CD4-positive, alpha-beta T cell treated with Interleukin-4 for 4 hours (primary cell): Measurements from ENCODE around the gene RAI1.
A peak's percentile ranks its signal among the peaks of the same experiment; 100 is the strongest.

Experiments
- DNase-seq: peaks from one replicate; pipeline ENCODE4 v3.0.0-alpha.2; 2020

The RAI1 gene

DNA sequence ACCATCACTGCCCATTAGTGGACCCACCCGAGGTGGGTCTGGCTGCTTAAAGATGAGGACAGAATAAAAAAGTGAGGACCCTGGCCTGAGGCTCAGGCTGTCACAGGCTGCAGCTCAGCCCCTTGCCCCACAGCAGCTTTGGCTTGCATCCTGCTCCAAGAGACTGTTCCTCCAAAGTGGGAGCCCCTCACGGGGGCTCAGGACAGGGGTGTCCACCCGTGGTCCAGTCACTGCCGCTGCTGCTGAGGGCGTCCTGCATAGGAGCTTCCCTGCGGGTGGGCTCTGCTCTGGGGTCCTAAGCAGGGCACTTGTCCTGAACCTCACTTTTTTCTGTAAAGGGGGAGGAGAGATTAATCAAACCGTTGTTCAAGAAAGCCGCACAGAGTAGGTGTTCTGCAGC lies 107.7 kb downstream of the RAI1 start:
- no peak for DNase-seq

DNA sequence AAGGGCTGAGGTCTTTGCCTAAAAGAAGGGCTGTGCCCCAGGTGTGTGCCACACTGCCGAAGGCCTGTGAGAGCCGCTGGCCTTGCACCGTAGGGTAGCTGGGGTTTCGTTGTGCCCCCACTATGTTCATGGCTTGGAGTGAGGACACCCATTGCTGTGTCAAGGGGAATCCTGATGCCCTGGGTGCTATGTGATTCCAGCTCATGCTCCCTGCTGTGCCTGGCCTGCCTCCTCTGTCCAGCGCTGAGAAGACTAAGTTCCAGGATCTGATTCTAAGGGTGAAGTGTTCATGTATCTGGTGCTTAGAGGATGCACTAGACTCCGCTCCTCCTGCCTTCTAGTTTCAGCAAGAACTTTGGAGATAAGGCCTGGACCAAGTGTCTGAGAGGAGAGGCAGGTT lies 108.2 kb downstream of the RAI1 start:
- DNase-seq = no peak

DNA sequence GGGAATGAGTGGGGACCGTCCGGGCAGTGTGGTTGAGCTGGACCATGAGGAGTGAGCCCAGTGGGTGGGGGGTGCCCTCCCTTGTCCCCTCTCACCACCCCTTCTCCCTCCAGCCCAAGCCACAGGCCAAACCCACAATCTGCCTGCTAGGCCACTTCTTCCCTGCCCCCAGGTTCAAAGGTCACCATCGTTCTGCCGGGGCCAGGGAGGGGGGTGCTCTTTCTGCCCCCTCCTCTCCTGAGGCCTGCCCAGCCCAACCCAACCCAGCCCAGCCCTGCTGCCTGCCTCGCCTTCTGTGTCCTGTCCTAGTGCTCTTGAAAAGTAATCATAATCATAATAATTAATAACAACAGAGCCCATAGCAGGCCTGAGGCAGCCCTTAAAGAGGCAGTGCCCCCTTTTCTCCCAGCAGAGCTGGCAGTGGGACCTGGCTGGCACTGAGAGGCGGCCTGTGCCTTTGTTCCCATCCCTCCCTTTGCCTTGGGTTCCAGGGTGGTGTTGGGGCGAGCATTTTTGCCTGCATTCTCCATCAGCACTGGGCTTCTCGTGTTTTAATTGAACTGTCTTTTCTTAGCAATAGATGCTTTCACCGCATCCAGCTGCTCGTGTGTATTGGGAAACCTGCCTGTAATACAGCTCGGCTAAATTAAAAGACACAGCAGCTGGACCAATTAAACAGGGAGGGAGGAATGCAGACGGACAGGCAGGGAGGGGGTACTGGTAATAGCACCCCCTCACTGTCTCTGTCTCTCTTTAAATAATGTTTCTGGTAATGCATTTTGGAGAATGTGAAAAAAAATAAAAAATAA lies 108.8 kb downstream of the RAI1 start:
- no peak for DNase-seq

DNA sequence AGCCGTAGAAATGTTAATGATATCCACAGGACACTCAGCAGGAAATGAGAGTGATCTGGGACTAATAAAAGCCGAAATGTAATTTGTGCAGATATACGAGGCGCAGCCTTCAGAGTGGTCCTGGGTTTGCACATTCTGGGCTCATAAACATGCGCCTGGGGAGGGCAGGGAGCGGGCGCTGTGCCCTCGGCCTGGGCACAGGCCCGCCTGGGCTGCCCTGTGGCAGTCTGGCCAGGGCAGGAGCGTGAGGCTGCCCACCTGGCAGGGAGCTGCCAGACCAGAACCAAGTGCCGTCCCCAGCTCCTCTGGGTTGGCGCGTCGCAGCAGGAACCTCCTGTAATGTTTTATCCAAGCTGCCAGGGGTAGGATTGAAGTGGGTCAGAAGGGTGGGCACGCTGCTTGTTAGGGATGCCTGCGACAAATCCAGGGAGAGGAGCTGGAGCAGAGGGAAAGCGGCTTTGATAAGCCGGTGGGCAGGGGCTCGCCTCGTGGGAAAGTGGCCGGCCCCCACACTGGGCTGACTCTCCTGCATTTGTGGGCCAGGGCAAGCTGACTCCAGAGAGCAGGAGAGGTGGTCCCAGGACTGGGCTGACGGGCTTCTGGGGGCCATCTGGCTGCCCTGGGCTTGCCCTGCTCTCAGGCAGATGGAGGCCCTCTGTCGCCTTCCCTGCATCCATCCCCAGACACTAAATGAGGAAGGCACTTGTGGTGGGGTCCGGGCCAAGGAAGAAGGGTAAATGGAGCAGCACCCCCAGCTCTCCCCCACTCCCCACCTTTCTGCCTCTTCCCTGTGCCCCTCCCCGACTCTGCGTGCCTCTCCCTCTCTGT lies 109.6 kb downstream of the RAI1 start:
- DNase-seq = no peak

DNA sequence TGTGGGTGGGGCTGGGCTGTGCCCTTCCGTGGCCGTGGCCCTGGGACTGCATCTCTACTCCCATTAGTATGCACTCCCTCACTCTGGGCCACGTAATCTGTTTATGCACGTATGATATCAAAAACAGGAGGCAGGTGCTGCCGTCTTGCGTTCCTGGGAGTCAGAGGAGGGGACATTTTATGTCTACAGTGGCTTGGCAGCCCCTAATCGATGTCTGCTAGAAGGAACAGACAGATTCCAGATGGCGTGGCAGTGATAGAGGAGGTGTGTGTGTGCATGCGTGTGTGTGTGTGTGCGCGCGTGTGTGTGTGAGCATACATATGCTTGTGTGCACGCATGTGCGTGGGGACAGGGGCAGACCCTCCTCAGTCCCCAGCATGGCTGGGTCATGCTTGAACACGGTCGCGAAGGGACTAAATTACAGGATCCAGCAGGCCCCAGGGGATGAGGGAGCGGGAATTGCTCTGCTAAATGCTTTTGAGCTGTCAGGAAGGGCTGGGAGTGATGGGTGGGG lies 110.8 kb downstream of the RAI1 start:
- DNase-seq = no peak

DNA sequence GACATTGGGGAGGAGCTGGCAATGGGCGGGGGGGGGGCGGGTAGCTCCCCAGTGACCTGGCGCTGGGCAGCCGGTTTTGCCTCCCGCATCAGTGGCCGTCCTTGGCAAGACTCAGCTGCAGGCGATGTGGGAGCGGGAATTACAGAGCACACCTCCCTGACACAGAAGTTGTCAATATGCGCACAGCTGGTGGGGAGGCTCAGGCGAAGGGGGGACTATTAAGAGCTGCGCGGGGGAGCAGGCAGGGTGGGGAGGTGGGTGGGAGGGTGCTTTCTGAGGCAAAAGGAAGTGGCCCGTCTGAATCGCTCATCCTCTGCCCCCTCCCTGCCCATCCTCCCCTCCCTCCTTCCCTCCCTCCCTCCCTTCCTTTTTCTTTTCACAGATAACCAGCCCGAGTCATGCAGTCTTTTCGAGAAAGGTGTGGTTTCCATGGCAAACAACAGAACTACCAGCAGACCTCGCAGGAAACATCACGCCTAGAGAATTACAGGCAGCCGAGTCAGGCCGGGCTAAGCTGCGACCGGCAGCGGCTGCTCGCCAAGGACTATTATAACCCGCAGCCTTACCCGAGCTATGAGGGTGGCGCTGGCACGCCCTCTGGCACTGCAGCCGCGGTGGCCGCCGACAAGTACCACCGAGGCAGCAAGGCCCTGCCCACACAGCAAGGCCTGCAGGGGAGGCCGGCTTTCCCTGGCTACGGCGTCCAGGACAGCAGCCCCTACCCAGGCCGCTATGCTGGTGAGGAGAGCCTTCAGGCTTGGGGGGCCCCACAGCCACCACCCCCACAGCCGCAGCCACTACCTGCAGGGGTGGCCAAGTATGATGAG lies 111.5 kb downstream of the RAI1 start:
- DNase-seq = peak; percentile 88

DNA sequence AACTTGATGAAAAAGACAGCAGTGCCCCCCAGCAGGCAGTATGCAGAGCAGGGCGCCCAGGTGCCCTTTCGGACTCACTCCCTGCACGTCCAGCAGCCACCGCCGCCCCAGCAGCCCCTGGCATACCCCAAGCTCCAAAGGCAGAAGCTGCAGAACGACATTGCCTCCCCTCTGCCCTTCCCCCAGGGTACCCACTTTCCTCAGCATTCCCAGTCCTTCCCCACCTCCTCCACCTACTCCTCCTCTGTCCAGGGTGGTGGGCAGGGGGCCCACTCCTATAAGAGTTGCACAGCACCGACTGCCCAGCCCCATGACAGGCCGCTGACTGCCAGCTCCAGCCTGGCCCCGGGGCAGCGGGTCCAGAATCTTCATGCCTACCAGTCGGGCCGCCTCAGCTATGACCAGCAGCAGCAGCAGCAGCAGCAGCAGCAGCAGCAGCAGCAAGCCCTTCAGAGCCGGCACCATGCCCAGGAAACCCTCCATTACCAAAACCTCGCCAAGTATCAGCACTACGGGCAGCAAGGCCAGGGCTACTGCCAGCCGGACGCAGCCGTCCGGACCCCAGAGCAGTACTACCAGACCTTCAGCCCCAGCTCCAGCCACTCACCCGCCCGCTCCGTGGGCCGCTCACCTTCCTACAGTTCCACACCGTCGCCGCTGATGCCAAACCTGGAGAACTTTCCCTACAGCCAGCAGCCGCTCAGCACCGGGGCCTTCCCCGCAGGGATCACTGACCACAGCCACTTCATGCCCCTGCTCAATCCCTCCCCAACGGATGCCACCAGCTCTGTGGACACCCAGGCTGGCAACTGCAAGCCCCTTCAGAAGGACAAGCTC lies 112.3 kb downstream of the RAI1 start:
- no peak for DNase-seq

DNA sequence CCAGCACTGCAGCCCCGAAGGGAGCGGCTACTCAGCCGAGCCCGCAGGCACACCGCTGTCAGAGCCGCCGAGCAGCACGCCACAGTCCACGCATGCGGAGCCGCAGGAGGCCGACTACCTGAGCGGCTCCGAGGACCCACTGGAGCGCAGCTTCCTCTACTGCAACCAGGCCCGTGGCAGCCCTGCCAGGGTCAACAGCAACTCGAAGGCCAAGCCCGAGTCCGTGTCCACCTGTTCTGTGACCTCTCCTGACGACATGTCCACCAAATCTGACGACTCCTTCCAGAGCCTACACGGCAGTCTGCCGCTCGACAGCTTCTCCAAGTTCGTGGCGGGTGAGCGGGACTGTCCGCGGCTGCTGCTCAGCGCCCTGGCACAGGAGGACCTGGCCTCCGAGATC lies 113.1 kb downstream of the RAI1 start:
- DNase-seq = no peak

DNA sequence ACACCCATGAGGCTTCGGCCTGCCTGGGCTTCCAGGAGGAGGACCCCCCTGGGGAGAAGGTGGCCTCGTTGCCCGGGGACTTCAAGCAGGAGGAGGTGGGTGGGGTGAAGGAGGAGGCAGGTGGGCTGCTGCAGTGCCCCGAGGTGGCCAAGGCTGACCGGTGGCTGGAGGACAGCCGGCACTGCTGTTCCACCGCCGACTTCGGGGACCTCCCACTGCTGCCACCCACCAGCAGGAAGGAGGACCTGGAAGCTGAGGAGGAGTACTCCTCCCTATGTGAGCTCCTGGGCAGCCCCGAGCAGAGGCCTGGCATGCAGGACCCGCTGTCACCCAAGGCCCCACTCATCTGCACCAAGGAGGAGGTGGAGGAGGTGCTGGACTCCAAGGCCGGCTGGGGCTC lies 114.0 kb downstream of the RAI1 start:
- DNase-seq = no peak

DNA sequence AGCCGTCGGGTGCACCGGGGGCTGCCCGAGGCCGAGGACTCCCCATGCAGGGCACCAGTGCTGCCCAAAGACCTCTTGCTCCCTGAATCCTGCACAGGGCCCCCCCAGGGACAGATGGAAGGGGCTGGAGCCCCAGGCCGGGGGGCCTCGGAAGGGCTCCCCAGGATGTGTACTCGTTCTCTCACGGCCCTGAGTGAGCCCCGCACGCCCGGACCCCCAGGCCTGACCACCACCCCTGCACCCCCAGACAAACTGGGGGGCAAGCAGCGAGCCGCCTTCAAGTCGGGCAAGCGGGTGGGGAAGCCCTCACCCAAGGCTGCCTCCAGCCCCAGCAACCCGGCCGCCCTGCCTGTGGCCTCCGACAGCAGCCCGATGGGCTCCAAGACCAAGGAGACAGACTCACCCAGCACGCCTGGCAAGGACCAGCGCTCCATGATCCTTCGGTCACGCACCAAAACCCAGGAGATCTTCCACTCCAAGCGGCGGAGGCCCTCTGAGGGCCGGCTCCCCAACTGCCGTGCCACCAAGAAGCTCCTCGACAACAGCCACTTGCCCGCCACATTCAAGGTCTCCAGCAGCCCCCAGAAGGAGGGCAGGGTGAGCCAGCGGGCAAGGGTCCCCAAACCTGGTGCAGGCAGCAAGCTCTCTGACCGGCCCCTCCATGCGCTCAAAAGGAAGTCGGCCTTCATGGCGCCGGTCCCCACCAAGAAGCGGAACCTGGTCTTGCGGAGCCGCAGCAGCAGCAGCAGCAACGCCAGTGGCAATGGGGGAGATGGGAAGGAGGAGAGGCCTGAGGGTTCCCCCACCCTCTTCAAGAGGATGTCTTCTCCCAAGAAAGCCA lies 114.9 kb downstream of the RAI1 start:
- DNase-seq = no peak

DNA sequence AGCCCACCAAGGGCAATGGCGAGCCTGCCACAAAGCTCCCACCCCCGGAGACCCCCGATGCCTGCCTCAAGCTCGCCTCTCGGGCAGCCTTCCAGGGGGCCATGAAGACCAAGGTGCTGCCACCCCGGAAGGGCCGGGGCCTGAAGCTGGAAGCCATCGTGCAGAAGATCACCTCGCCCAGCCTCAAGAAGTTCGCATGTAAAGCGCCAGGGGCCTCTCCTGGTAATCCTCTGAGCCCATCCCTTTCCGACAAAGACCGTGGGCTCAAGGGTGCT lies 115.5 kb downstream of the RAI1 start:
- no peak for DNase-seq

DNA sequence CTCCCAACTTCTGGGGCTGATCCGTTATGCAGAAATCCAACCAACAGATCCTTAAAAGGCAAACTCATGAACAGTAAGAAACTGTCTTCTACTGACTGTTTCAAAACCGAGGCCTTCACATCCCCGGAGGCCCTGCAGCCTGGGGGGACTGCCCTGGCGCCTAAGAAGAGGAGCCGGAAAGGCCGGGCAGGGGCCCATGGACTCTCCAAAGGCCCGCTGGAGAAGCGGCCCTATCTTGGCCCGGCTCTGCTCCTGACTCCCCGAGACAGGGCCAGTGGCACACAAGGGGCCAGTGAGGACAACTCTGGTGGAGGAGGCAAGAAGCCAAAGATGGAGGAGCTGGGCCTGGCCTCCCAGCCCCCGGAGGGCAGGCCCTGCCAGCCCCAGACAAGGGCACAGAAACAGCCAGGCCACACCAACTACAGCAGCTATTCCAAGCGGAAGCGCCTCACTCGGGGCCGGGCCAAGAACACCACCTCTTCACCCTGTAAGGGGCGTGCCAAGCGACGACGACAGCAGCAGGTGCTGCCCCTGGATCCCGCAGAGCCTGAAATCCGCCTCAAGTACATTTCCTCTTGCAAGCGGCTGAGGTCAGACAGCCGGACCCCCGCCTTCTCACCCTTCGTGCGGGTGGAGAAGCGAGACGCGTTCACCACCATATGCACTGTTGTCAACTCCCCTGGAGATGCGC lies 116.0 kb downstream of the RAI1 start:
- no peak for DNase-seq

DNA sequence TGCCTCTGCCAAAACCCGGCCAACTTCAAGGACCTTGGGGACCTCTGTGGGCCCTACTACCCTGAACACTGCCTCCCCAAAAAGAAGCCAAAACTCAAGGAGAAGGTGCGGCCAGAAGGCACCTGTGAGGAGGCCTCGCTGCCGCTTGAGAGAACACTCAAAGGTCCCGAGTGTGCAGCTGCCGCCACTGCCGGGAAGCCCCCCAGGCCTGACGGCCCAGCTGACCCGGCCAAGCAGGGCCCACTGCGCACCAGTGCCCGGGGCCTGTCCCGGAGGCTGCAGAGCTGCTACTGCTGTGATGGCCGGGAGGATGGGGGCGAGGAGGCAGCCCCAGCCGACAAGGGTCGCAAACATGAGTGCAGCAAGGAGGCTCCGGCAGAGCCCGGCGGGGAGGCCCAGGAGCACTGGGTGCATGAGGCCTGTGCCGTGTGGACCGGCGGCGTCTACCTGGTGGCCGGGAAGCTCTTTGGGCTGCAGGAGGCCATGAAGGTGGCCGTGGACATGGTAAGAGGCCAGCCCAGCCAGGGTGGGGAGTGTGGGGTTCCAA lies 116.8 kb downstream of the RAI1 start:
- no peak for DNase-seq

DNA sequence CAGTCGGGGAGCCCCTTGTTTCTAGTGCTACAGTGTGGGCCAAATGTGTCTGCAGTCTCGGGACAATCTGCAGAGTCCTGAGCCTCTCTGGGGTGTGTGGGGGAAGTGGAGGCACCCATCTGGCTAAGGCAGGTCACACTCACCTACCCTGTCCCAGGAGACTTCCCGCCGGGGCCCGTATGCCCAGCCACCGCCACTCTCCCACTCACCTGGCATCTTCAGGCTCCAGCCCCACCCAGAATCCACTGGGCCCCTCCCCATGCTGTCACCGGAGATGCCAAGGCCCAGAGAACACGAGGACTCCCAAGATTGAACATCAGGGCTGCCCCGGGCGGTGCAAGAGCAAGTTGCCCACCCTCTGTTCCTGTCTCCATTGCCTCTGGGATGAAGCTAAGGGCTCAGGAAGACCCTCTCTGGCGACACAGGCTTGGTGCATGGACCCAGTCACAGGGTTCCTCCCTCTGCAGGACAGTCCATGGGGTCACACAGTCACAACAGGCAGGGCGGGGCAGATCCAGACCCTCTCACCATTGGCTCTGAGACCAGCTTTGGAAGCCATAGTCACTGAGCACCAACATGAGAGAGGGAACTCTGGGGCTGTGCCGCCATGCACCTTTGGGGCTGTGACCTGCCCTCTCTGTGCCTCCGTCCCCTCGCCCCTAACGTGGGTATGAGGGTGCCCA lies 117.5 kb downstream of the RAI1 start:
- DNase-seq = no peak

DNA sequence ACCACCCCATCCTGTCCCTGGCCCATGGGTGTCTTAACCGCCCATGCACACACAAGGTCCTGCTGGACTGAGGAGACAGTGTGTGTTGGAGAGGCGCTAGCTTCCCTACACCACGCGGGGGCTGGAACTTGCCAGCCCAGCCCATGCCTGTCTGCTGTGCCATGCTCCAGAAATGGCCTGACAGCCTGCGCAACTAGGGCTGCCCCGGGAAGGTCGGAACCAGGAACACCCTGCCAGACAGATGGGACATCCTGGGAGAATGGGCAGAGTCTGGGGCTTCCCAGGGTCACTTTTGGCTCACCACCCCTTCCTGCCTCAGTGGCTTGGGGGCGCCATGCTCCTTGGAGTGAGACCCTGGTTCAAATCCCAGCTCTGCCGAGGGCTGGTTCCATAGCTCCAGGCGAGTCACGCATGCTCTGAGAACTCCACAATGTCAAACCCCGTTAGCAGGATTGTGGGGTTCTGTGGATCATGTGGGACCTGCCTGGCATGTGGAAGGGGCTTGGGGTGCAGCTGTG lies 119.3 kb downstream of the RAI1 start:
- no peak for DNase-seq

DNA sequence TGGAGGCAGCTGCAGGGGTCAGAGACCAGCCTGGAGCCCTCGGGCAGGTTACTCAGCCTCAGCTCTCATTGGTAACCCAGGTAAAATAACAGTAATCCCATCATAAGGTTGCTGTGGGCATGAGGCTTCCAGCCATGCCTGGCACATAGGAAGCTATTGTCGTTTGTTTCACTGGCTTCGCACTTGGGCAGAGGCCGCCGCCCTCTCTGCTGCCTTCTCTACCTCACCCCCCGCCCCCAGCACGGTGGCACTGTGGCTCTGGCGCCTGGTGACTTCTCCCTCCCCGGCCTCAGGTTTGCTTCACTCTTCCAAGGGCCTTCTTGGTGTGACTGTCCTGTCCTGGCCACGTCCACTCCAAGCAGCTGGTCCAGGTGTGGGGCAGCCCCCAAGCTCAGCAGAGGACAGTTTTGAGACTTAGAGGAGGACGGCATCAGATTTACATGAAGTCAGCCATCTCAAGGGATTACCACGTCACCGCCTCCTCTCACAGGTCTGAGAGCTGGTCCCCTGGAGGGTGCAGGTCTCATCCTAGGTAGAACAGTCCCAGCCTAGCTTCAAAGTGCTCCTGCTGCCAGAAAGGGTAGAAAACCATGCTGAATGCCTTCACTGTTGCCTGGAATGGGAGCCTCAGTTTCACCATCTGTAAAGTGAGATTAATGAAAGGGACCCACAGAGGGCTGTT lies 120.7 kb downstream of the RAI1 start:
- DNase-seq = no peak

DNA sequence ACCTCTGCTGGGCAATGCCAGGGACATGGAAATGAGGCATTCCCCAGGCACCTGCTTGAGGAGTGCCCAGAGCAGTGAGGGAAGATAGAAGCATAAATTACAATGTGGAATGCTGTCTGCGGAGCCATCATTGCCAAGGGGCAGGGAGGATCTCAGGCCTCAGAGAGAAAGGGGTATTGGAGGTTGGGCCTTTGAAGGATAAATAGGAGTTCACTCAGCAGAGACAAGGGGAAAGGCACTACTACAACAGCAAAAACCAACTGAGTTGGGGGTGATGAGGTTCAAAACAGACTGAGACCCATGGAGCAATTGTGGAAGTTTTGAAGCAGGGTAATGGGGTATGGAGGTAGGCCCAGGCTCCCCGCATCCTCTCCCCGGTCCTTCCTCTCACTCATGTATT lies 122.7 kb downstream of the RAI1 start:
- no peak for DNase-seq

DNA sequence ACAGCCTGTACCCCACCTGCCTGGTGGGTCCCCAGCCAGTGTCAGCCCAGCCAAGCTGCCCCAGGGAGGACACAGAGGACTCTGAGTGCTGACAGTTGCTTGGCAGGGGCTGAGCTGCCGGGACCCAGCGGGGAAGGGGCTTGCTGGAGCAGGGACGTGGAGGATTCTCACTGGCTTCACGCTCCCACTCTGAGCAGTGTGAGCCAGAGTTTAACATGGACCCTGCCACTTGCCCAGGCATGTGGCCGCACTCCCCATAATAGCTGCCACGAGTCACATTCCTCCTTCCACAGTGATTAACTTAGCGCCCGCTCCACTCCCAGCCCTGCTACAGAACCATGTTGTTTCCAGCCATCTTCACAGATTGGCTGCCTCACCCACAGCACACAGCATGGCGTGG lies 124.3 kb downstream of the RAI1 start:
- no peak for DNase-seq

DNA sequence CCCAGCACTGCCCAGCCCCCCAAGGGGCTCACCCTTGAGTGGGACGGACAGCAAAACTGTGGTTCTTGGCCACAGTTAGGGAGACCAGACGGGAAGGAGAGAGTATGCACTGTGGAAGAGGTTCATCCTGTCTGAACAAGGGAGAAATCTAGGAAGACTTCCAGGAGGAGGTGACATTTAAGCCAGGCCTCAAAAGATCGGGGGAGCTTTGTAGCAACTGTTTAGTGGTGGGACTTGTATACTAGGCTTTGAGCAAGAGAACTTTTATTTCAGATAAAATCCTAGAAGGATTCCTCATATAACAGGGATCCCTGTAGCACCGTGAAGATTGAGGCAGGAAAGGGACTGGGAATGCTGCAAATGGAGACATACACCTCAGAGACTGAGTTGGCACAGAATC lies 124.8 kb downstream of the RAI1 start:
- DNase-seq = no peak
